PC-3 (cell line): ENCODE data around the gene DHX32.

Experiments
- CTCF ChIP-seq: fragments of 300-600 bp; sonication (generic); conservative IDR thresholded peaks from 2 replicates; pipeline ENCODE4 v1.5.1; 2017; ENCODE audit warnings: antibody characterized with exemption, low read depth, mild to moderate bottlenecking, low read length
- EZH2 ChIP-seq: fragments of 300-600 bp; sonication (generic); IDR thresholded peaks from one replicate; pipeline ENCODE4 v1.6.1; 2017; ENCODE audit warnings: antibody characterized with exemption, mild to moderate bottlenecking, low read length; ENCODE audit not compliant: unreplicated experiment

- TF ChIP-seq EZH2 (no peak), CTCF (no peak)
Measured at GRCh38 chr10:125928928-125929585, 48.0 kb upstream of the DHX32 start.
